HG02642 (cell line): ENCODE results near the gene SHMT2.
"Not testable (repeated sequence)": the region's sequence is repeated elsewhere in the genome, so short reads cannot be mapped to it uniquely, and the experiment has no call there.

Source experiments
- ATAC-seq: cut with Tn5 transposase; IDR thresholded peaks from one replicate; pipeline ENCODE4 v1.9.1; 2021; ENCODE audit warnings: mild to moderate bottlenecking; ENCODE audit not compliant: unreplicated experiment, poor library complexity

SHMT2 gene

DNA sequence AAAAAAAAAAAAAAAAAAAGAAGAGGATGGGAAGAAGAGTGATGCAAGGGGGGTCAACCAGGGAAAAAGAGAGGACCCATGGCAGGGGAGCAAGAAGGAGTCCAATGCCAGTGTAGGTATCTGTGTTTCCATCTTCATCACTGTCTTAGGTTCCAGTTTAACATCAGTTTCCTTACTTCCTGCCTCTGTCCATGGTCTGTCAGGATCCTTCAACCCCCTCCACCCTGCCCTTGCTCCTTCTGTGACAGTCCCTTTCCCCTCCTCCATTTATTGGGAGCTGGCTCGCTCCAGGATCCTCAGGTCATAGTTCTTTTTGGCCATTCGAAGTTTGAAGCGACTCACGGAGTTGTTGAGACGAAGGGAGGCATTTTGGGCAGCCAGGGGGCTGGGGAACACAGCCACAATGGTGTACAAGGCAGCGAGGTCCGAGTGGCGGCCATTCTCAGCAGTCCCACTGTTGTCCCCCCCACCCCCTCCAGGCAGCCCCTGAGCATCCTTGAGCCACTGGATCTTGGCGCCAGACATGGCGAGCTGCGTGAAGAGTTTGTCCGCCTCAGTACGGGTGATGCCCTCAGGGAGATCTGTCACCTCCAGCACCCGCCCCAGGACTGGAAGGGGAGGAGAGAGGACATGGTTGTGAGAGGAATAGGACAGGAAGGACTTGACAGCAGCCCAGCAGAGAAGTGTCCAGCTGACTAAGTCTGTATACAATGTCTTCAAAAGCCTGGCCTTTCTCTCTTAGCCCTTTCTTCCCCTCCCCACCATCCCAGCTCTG is 25.2 kb downstream of the SHMT2 start:
- no peak for ATAC-seq

DNA sequence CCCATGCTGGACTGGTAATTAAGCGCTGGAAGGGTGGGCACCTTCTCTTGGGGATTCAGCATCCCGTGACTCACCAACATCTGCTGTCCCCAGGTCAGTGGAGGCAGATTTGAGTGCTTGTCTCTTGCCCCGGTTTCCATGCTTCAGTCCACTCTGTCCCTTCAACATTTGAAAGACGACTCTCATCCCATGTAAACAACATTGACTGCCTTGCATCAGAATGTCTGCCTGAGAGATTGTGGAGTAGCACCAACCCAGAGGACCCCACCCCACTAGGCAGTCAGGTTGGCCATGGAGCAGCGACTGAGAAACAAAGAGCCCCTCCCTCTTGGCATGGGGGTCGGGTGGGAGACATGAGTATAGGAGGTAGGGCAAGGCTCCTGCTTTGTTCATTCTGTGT is 26.4 kb downstream of the SHMT2 start:
- ATAC-seq, result no peak

DNA sequence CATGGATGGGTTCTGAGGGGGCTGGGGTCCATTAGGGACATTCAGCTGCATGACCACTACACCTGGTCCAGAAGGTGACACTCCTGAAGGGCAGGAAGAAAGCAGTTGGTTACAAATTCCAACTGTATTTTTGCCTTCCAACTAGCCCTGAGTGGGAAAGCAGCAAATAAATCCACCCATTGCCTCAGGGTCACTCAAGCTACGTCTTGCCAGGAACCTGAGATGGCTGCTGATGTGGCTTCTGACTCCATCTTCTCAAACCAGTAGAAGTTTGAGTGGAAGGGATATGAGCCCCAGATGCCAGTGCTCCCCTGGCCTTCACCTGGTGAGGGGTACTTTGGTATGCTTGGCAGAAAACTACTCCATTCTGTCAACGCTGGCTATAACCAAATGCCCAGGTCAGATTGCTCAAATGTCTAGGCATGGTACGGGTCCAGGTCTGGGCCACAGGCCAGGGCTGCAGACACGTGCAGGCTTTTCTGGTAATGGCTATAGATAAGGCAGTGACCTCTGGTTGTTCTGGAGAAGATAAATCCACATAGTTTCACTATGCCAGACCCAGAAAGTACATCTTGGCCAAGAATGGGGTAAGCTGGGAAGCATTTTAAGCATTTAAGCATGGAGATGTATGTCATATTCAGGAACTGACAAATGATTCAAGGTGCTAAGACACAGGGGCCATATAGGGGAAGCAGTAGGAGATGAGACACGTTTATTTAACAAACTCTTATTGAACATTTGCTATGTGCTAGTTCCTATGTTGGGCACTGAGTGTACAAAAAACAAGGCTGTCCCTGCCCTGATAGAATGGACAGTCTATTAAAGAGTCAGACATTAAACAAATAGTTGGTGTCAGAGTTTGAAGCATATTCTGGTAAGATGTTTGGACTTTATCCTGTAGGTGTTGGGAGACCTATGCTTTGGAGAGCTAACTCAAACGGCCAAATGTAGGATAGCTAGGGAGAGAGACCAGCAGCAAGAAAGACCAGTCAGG is 29.8 kb downstream of the SHMT2 start:
- no peak for ATAC-seq

DNA sequence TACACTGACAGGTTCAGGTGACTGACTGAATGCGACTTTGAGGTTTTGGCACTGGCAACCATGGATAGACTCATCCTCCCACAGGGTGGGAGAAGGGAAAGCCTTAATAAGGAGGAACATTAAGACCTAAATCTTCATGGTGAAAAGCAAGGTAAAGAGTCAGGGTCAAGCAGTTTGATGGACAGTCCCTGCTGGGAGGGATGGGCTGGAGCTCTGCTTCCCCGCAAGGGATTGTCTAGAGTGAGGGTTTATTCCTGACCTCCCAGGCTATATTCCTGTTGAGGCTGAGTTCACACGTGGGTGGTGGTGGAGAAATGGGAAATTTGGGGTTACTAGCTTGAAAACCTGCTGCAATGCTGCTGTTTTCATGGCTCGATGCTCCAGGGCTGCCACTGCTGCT is 30.9 kb downstream of the SHMT2 start:
- ATAC-seq, result no peak

DNA sequence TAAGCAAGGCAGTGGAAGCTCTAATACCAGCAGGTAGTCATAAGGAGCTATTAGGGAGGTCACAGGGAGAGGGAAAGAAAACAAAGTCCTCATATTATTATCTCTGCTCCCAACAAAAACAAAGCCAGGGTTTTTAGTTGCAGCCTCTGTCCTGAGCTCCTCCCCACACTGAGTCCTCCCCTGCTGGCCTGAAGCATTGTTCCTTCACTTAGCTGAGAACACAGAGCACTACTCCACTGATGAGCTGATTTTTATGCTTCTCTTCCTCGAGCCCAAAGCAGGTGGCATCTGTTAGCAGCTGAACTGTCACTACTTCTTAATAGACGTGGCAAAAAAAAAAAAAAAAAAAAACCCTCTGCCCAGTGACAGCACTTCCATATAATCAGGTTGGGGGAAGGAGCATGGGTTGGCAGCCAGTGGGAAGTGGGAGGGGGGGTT is 31.9 kb downstream of the SHMT2 start:
- ATAC-seq, result no peak

DNA sequence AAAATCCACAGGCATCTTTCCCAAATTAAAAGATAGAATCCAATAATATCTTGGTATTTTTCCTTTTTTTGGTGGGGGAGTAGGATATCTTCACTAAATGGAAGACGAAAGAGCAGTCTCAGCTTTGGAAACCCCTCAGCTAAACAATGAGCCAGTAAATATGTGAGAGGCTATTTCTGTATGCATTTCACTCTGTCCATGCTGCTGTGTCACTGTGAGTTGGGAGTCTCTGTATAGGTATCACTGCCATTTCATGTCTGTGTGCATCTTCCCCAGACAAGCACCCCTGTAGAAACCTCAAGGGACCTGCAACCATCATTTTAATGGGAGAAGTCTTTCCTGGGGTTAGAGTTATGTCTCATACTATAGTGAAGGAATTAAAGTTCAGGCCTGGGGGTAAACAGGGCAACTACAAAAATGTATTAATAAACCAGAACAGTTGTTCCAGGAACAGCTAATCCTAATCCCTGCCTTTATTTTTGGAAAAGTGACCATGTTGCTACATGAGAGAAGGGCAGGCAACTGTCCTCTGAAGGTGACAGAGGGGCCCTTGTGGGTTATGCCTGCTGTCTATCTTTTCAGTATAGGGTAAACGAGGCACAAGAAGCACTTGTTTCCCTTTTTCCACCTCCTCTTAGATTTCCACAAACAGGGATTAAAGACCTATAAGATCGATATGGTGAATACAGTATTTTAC is 32.8 kb downstream of the SHMT2 start:
- no peak for ATAC-seq

DNA sequence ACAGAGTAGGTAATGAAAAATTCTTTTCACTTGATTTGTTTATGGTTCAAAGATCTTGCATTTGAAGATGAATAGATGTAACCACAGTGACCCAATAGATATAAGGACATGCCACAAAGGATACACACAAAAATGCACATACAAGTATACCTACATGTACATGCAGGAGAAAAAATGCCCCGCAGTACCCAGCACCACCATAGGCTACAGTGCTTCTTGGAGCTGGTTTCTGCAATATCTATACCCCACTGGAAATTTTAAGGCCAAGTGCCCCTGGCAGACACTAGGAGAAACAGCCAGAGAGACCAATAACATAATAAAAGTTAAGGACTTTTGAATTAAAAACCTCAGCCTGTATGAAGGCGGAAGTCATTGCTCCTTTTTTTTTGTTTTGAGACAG is 33.6 kb downstream of the SHMT2 start:
- no peak for ATAC-seq

DNA sequence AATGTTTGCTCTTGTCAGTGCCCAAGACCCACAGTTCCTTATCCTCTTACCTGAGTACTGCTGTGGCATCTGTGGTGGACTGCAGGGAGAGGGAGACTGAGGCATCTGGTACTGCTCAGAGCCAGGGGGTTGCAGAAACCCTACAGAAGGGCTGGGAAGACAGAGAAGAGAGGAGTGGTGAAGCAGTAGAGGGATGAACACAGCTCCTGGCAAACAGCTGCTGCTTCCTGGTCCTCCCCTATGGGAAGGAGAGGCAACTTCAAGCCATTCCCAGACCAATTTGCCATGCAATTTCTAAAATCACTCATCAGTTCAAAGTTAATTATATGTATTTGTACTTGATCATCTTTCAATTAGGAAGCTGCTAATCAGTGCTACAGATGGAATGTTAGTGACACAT is 37.2 kb downstream of the SHMT2 start:
- no peak for ATAC-seq

DNA sequence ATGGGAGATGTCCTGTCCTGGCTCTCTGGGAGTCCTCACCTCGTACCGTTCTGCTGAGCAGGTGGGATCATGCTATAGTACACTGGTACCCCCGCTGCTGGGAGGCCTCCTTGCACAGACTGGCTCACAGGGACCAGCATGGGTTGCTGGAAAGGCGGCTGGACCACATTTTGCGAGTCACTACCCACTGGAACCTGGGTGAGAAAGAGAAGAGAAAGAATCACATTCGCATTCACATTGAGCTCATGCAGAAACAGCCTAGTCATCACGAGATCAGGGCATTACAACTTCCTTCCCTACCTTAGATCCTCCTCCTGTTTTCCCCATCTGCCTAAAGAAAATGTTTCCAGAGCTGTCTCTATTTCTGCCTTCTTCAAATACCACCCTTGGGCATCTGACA is 38.8 kb downstream of the SHMT2 start:
- no peak for ATAC-seq

DNA sequence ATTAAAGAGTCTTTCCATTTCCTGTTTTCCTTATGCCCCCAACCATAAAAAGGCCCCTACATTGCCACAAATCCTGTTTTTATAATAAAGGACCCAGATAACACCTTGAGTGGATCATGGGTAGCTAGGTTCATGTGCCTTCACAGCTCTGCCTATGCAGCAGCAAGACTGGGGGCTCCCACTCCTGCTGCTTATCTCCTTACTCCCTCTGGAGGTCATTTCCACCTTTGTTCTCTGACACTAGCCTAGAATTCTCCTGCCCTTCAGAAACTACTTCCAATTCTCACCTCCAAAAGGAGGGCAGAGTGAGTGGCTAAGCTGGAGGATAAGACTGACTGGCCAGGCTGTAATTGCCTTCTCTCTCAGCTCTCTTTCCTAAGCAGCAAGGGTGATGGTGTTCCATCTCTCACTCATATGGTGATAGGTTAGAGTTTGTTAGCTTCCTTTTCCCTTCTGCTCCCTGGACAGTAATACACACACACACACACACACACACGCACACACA is 41.5 kb downstream of the SHMT2 start:
- ATAC-seq, result no peak

DNA sequence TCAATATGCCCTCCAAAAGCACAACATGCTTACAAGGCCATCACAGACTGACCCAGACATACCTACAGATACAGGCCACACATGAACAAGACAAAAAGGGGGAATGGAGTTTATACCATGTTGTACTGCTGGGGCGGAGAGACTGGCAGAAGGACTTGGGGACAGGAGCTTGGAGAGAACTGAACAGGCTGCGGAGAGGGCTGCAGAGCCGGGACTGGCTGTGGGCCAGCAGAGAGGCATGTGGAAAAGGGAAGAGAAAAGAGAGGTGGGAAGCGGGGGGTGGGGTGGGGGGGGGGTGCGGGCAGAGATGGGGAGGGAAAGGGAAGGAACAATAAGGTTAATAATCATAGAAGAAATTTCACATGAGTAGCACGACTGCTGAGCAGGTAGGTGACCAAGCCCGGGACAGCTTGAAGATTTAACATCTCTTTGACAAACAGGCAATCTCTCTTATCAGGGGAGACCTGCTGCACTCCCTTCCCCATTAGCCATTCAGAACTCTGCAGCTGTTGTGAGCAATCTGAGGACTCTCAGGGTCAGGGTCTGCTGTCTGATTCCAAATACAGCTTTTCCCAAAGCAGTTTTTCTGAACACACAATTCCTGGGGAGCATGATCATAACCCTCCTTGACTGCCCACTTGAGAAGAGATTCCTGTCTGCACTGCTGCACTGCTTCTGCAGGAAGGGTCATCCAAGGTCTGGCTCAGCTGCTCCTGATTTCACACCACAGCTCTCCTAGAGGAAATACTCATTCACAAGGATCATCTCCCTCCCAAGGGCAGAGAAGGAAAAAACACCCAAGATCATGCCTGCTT is 43.0 kb downstream of the SHMT2 start:
- no peak for ATAC-seq

DNA sequence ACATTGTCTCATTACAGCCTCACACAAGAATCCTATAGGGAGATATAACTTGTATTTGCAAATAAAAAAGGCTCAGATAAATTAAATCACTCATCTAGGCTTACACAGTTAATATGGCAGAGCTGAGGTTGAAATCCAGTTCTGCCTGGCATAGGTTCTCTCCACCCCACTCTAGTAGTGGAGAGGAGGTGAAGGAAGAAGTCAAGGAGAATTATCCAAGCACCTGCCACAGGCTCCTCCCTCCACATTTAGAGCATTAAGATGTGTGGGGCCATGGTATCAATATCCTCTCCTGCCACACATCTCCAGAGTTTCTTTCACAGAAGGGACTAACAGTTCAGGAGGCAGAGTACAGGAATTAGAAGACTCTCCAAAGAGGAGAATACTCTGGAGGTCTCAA is 44.0 kb downstream of the SHMT2 start:
- ATAC-seq, result no peak

DNA sequence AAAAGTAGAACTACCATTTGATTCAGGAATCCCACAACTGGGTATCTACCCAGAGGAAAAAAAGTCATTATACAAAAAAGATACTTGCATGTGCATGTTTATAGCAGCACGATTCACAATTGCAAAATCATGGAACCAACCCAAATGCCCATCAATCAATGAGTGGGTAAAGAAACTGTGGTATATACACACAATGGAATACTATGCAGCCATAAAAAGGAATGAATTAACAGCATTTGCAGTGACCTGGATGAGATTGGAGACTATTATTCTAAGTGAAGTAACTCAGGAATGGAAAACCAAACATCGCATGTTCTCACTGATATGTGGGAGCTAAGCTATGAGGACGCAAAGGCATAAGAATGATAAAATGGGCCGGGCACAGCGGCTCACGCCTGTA is 46.7 kb downstream of the SHMT2 start:
- not testable (repeated sequence) for ATAC-seq

DNA sequence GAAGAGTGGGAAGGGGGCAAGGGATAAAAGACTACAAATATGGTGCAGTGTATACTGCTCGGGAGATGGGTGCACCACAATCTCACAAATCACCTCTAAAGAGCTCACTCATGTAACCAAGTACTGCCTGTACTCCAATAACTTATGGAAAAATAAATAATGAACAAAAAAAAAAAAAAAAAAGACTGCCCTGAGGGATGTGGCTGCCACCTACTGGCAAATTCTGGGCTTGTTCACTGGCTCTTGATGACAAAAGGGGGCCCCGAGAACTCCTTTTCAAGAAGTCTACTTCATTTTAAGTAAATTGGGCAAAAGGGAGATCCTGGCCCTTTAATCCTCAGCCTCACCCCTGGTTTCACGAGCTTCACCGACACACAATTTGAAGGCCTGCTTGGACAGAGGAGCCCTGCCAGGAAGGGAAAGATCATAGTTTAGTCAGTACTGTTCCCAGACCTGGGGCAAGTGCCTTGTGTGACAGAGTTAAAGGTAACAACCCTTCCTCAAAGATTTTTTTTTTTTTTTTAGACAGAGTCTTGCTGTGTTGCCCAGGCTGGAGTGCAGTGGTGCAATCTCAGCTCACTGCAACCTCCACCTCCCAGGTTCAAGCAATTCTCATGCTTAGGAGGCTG is 47.5 kb downstream of the SHMT2 start:
- no peak for ATAC-seq

DNA sequence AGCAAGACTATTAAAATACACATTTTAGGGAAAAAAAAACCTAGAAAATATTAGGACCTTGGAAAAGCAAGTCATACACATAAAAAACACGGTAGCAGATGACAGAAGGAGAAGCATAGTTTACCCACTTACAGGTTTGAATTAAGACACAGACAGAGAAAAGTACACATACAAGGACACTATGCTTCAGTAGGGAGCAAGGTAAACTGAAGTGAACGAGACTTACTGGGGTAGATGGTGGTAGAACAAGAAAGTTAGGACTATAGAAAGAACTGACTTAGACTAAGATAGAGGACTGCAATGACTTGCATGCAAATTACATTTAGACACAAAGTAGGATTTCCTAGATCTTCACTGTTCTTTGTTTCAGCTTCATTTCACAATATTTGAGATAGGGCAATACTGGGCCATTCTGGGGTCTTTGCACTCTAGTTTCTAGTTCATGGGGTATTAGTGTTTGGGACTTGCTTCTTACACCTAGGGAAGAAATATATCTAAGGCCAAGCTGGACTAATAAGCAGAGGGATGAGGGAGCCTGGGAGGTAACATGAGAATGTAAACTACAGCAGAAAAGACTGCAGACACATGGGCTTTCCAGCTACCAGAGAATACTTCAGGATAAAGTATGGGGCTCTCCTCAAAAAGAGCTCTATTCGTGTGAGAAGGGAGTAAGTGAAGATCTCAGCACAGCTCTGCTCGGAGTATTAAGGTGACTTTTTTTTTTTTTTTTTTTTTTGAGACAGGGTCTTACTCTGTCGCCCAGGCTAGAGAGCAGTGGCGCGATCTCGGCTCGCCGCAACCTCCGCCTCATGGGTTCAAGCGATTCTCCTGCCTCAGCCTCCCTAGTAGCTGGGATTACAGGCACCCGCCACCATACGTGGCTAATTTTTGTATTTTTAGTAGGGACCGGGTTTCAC is 49.2 kb downstream of the SHMT2 start:
- no peak for ATAC-seq

DNA sequence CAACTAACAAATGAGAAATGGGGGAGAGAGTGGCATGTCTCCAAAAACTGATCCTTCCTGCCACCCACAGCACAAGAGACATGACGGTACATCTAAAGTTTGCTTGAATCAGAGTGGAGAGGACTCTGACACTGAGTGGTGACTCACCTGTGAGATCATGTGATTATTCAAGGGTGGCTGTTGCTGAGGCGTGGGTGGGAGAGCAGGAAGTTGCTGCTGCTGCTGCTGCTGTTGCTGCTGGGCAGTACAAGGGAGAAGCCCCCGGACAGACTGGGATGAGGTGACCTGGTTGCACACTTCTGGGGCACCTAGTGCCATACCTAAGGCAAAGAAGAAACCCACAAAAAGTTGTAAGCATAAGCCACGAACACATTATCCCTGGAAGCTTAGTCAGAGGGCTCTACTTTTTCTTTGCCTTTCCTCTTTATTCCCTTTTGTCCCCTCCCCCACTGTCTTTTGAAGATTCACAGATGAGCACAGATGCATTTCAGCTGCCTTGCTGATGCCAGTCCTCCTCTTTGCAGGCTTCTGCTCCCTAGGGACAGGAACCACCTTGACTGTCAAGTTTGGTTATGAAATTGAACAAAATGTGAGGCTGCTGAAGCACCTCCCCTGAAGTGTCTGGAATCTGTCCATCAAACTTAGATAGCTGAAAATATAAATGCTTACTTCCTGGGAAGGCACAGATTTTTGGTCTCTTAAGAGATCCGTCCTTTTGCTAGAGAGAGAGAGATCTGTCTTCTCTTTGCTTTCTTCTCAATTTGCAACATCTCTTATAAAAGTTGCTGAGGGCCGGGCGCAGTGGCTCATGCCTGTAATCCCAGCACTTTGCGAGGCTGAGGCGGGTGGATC is 50.9 kb downstream of the SHMT2 start:
- peak; percentile 90 for ATAC-seq

DNA sequence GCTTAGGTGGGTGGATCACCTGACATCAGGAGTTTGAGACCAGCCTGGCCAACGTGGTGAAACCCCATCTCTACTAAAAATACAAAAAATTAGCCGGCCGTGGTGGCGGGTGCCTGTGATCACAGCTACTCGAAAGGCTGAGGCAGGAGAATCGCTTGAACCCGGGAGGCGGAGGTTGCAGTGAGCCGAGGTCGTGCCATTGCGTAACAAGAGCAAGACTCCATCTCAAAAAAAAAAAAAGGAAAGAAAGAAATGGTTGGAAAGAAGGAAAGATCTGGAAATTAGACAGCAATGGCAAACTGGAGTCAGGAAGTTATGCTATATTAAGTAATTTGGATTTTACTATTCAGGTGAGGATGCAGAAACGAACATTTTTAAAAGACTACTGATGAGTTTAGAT is 52.6 kb downstream of the SHMT2 start:
- not testable (repeated sequence) for ATAC-seq
